ENCODE data around the gene SEC23IP. TPM values are rescaled to one million over a fixed set of nuclear protein-coding genes. Genes with fewer than 3 reads are reported as not detected.

Gene SEC23IP
- total and polyA plus RNA-seq, 2 donors from 2014 or later, result 13.3 to 65.2 TPM

- intact Hi-C loops (cut with DNase I), result no loop called here
- no peaks in the 10 kb centered on the region for H3K27me3 ChIP-seq (ENCODE audit: control insufficient read depth, insufficient read depth, low read length)
- no peaks in the 10 kb centered on the region for H3K36me3 ChIP-seq (ENCODE audit: control insufficient read depth in 2 of 3, insufficient read depth in 3 of 3, low read length in 3 of 3)
- H3K4me3 ChIP-seq (ENCODE audit: low read length in 3 of 3), result no peak overlapping the region
- H3K9ac ChIP-seq (ENCODE audit: low read length in 3 of 3), result no peak overlapping the region
- H3K4me1 ChIP-seq (ENCODE audit: control insufficient read depth in 2 of 3, insufficient read depth in 2 of 3, low read depth in 1 of 3, low read length in 3 of 3), result no peaks in the 10 kb centered on the region
- no peak for DNase-seq
- TF ChIP-seq CTCF (IDR thresholded peaks at IDR 0.05; ENCODE audit: borderline replicate concordance, extremely low read depth, insufficient read depth), result no peak
- FAIRE-seq, result no peak
- no peaks in the 10 kb centered on the region for H3K9me3 ChIP-seq (ENCODE audit: control insufficient read depth in 2 of 3, insufficient read depth in 1 of 3, low read length in 3 of 3)
- H3K27ac ChIP-seq (ENCODE audit: low read depth in 2 of 2, low read length in 2 of 2), result no peak overlapping the region
Measured at GRCh38 chr10:119989966-119990365, 97.4 kb downstream of the SEC23IP start.

GRCh38 chr10:119991066-119991465 lies 98.5 kb downstream of the SEC23IP start:
- no peak for TF ChIP-seq CTCF (IDR thresholded peaks at IDR 0.05; ENCODE audit: borderline replicate concordance, extremely low read depth, insufficient read depth)
- Histone ChIP-seq H3K4me3 (ENCODE audit: low read length in 3 of 3) (no peak overlapping the region), H3K27me3 (ENCODE audit: control insufficient read depth, insufficient read depth, low read length) (no peaks in the 10 kb centered on the region), H3K4me1 (ENCODE audit: control insufficient read depth in 2 of 3, insufficient read depth in 2 of 3, low read depth in 1 of 3, low read length in 3 of 3) (no peaks in the 10 kb centered on the region), H3K9me3 (ENCODE audit: control insufficient read depth in 2 of 3, insufficient read depth in 1 of 3, low read length in 3 of 3) (no peaks in the 10 kb centered on the region), H3K9ac (ENCODE audit: low read length in 3 of 3) (no peak overlapping the region), H3K36me3 (ENCODE audit: control insufficient read depth in 2 of 3, insufficient read depth in 3 of 3, low read length in 3 of 3) (no peaks in the 10 kb centered on the region), H3K27ac (ENCODE audit: low read depth in 2 of 2, low read length in 2 of 2) (no peak overlapping the region)
- DNase-seq (no peak), FAIRE-seq (no peak)
- intact Hi-C loops (cut with DNase I), result no loop called here

- intact Hi-C loops (cut with DNase I), result no loop called here
- no peaks in the 10 kb centered on the region for H3K36me3 ChIP-seq (ENCODE audit: control insufficient read depth in 2 of 3, insufficient read depth in 3 of 3, low read length in 3 of 3)
- H3K9ac ChIP-seq (ENCODE audit: low read length in 3 of 3), result no peak overlapping the region
- peaks cover 0 to 3% (median 0%) of the 10 kb centered on the region in 3 donors for H3K9me3 ChIP-seq (ENCODE audit: control insufficient read depth in 2 of 3, insufficient read depth in 1 of 3, low read length in 3 of 3)
- H3K27ac ChIP-seq (ENCODE audit: low read depth in 2 of 2, low read length in 2 of 2), result no peak overlapping the region
- no peaks in the 10 kb centered on the region for H3K4me1 ChIP-seq (ENCODE audit: control insufficient read depth in 2 of 3, insufficient read depth in 2 of 3, low read depth in 1 of 3, low read length in 3 of 3)
- no peak for FAIRE-seq
- no peak for TF ChIP-seq CTCF (IDR thresholded peaks at IDR 0.05; ENCODE audit: borderline replicate concordance, extremely low read depth, insufficient read depth)
- H3K27me3 ChIP-seq (ENCODE audit: control insufficient read depth, insufficient read depth, low read length), result no peaks in the 10 kb centered on the region
- no peak for DNase-seq
- H3K4me3 ChIP-seq (ENCODE audit: low read length in 3 of 3), result no peak overlapping the region
Measured at GRCh38 chr10:119991816-119992215, 99.3 kb downstream of the SEC23IP start.

Small RNA genes within 50 kb of the gene (microRNA-seq; reads per million reads assigned to microRNA genes)
- gene MIR4682, result not detected

Other genes with a start within 250 kb of the SEC23IP start
- 42.0 TPM for gene BAG3, start 241.3 kb upstream of the SEC23IP start, total RNA-seq
- gene BAG3, start 241.3 kb upstream of the SEC23IP start, polyA plus RNA-seq (ENCODE audit: insufficient read depth, low read depth, low replicate concordance), result 54.9 TPM
- 17.5 TPM for gene INPP5F, start 166.7 kb upstream of the SEC23IP start, total RNA-seq
- 16.4 TPM for gene INPP5F, start 166.7 kb upstream of the SEC23IP start, polyA plus RNA-seq (ENCODE audit: insufficient read depth, low read depth, low replicate concordance)
- 45.3 TPM for gene MCMBP, start 19.9 kb upstream of the SEC23IP start, total RNA-seq
- gene MCMBP, start 19.9 kb upstream of the SEC23IP start, polyA plus RNA-seq (ENCODE audit: insufficient read depth, low read depth, low replicate concordance), result 21.3 TPM

Measured in kidney (tissue), 14 donors.